ENCODE measurements around the gene FSHB.
"Not testable (repeated sequence)": the region's sequence is repeated elsewhere in the genome, so short reads cannot be mapped to it uniquely, and the experiment has no call there.

The FSHB gene

DNA sequence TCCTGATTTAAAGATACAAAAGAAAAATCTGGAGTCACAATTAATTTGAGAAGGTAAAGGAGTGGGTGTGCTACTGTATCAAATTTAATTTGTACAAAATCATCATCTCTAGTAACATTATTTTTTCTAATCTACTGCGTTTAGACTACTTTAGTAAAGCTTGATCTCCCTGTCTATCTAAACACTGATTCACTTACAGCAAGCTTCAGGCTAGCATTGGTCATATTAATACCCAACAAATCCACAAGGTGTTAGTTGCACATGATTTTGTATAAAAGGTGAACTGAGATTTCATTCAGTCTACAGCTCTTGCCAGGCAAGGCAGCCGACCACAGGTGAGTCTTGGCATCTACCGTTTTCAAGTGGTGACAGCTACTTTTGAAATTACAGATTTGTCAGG is at the start of gene FSHB:
Gene FSHB, plus strand, starts transcription at position 301 of the 400 bp plus-strand sequence. CDS start 889 bp downstream, outside the sequence.
- no peak for DNase-seq (ENCODE audit: low read depth in 3 of 3, low spot score in 1 of 3)

DNA sequence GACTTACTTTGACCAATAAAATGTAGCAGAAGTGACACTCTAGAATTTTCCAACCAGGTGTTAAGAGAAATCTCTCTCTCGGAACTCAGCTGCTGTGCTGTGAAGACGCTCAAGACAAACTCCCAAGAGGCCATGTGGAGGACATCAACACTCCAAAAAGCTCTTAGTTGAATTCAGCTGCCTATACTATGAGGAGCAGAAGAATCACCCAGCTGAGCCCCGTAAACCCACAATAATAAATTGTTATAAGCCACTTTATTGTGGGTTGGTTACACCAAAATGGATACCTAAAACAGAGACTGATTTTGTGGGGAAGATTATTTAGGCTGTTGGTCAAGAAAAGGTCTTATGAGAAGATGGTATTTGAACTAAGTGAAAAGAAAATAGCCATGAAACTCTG is 44.1 kb upstream of the FSHB start:
- no peak for DNase-seq (ENCODE audit: low read depth in 3 of 3, low spot score in 1 of 3)

DNA sequence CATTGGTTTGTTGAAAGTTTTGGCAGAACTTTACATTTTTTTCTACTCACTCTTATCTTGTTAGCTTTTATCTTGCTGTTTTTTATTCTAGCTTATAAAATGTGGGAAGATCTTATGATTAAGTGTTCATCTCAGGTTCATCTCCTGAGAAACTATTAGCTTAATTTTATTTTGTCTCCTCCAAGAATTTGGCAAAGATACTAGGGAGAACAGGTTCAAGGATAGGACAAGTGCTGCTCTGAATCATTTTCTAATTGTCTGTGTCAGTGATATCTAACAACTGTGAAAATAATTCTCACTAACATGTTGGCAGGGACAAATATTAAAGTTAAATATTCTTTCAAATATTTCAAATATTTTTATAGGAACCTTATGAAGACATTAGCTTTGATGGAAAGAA is 38.2 kb upstream of the FSHB start:
- DNase-seq (ENCODE audit: low read depth in 3 of 3, low spot score in 1 of 3) = no peak

DNA sequence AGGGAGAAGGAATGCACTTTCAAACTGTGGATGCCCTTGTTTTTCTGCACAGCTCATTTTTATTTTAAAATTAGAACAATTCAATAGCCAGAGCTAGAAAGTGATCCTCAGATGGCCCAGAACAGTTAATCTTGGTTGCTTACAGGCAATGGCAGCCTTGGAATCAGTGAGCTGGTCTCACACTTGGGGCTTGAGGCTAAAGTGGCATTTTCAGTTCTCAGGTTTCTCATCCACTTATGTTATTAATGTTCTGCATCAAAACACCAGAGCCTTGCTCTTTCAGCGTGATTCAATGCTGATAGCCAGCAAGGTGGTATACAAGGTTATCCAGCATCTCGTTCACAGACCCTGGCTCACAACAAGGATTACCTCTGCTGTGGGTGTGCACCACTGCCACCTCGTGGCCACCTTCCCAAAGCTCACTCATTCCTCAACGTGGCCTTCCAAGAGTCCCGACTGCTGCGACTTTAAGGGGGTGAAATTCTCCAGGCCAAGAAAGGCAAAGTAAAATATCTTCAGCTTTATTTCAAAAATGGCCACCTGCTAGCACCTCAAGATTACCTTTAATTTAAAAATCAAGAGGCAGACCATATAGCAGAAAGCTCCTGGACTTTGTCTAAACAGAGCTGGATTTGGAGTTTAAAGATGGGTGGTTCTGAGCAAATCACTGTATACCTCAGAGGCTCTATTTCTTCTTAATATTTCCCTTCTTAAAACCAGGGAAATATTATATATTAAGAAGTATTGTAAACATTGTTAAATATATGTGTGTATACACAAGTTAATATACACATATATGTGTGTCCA is 34.2 kb upstream of the FSHB start:
- DNase-seq (ENCODE audit: low read depth in 3 of 3, low spot score in 1 of 3) = peak in 1 of 3 donors; percentile 7

DNA sequence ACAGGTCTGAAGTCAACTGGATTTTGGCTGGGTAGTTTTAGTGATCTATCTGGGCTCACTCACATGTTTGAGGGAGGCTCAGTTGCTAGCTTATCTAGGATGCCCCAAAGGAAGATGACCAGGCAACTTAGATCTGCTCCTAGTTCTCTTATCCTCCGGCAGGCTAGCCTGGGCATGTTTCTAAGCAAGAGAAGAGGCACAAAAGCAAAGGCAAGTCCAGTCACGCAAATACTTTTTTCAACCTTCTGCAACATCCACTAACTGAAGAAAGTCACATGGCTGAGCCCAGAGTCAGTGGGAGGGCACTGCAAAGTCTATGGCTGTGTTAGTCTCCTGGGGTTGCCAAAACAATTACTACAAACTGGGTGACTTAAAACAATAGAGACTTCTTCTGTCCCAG is 32.9 kb upstream of the FSHB start:
- no peak for DNase-seq (ENCODE audit: low read depth in 3 of 3, low spot score in 1 of 3)

DNA sequence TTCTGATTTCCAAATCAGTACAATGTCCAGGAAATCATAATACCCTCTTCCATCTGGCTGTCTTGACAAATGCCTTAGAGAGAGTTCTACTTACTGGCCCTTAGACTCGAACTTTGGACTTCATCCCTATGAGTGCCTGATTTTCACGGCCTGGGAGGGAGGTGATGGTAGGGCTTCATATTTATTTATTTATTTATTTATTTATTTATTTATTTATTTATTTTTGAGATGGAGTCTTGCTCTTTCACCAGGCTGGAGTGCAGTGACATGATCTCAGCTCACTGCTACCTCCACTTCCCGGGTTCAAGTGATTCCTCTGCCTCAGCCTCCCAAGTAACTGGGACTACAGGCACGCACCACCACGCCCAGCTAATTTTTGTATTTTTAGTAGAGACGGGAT is 27.8 kb upstream of the FSHB start:
- not testable (repeated sequence) for DNase-seq (ENCODE audit: low read depth in 3 of 3, low spot score in 1 of 3)

DNA sequence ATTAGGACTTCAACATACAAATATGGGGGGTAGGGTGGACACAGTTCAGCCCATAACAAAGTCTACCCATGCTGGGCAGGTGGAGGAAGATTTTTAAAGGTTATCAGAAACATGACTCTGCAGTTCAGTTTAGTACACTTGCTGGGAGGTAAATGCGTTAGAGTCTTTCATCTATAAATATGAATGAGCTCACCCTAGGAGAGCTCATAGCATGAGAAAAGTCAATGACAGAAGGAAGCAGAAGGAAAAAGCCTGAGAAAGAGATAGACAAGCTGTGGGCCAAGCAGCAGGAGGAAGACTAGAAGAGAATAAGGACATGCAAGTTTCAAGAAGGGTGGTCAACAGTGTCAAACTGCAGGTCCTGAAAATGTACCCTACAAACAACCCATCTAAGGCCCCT is 27.0 kb upstream of the FSHB start:
- no peak for DNase-seq (ENCODE audit: low read depth in 3 of 3, low spot score in 1 of 3)

DNA sequence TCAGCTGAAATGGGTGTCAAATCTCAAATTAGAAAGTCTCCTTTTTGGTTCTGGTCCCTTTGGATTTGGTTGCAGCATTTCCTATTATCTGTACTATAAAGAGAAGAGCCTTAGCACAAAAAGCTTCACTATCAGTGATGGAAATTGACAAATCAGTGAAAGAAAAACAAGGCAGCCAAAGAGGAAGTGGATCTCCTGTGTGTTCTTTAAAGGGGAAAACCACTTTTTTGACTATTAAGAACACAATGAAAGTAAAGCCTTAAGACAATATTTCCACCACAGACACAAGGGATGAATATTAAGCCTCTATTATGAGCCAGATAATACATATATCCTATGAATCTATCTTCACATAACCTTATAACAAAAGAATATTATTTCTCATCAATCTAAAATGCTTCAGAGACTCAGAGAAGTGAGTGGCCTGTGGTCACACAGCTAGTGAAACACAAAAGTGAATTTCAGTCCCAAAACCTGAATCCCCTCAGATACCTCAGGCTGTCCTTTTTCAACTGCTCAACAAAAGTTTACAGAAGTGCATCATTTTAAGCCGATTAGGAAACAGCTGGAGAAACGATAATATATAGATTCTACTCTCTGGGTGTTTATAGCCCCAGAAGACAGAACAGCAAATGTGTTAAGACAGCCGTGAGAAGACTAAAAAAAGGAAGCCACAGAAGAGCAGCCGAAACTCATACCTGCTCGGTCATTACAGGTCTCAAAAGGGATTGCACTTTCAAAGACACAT is 24.4 kb upstream of the FSHB start:
- DNase-seq (ENCODE audit: low read depth in 3 of 3, low spot score in 1 of 3) = no peak

DNA sequence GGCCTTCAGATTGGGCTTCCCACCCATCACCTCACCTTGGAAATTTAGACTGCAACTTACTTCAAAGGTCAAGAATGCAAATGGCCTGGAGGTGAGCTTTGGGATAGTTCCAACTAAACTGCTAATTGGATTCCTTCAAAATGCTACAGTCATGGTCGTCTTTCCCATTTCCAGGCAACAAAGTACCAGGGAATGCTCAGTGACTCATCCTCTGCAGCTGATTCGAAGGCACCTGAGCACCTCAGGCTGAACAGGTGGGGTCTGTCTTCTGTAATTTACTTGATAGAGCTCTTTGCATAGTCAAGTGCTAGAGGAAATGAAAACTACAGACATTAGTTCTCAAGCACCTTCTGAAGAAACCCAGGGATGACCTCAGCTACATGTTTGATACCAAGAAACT is 20.5 kb upstream of the FSHB start:
- no peak for DNase-seq (ENCODE audit: low read depth in 3 of 3, low spot score in 1 of 3)

DNA sequence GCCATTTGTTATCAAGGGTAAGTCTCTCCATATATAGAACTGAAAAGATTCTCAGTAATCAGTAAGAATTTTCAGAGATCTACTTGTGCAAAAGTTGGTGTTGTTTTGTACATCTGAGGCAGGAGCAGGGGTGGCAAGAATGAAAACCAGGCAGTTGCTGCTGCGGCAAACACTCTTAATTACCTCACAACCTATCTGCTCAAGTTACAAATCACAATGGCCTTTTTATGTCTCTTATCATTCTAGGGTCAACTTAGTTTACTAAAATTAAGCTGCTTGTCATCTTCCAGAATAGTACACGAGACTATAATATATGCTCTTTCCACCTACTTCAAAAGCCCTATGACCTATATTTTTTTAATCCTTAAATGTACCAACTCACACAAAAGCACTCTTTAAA is 14.3 kb upstream of the FSHB start:
- DNase-seq (ENCODE audit: low read depth in 3 of 3, low spot score in 1 of 3) = no peak

DNA sequence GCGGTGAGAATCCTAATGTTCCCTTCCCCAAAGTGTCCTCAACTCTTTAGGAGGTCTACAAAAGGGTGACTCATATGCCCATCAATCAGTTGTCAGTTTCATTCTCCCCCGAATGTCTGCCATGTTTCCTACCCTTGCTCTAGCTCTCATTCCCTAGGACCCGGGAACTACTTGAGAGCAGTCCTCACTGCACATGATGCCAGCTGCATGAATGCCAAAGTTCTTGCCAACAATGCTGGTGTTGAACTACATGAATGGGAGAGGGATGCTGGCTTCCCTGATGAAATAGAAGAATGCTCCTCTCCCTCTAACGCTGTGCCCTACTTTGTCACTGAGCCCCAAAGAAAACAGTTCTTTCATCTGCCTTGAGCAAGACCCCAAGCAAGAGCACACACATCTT is 12.5 kb upstream of the FSHB start:
- no peak for DNase-seq (ENCODE audit: low read depth in 3 of 3, low spot score in 1 of 3)

DNA sequence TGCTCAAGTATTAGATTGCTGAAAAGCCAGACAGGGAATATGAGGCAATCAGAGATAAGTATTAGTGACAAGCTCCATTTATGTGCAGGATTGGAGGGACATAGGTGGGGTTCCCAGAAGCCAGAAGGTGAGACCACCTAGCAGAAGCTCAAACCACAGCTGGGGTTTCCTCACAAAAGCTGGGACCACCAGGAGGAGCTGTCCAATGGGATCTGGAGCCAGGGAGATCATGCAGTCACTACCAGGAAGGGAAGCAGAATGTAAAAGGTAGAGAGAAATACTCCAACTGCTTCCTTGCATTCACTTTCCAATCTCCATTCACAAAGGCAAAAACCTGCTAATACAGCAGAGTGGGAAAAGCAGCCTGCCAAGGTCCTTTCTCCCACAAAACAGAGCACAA is 5.2 kb upstream of the FSHB start:
- no peak for DNase-seq (ENCODE audit: low read depth in 3 of 3, low spot score in 1 of 3)

DNA sequence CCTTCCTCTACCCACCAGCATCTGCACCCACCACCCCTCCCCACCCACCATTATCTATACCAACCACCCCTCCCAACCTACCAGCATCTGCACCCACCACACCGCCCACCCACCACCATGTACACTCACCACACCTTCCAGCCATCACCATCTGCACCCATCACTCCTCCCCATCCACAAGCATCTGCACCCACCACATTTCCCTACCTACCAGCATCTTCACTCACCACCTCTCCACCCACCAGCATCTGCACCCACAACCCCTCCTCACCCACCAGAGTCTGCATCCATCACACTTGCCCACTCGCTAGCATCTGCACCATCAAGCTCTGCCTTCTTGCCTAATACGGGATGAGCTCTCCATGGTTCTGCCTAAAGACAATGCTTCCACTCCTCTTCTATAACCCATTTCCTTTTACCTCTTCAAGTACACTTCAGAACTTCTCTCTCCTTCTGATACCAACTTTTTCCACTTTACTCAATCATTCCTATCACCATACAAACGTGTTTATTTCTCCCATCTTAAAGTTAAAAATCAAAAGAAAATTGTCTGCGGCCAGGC is 2.4 kb upstream of the FSHB start:
- DNase-seq (ENCODE audit: low read depth in 3 of 3, low spot score in 1 of 3) = no peak

DNA sequence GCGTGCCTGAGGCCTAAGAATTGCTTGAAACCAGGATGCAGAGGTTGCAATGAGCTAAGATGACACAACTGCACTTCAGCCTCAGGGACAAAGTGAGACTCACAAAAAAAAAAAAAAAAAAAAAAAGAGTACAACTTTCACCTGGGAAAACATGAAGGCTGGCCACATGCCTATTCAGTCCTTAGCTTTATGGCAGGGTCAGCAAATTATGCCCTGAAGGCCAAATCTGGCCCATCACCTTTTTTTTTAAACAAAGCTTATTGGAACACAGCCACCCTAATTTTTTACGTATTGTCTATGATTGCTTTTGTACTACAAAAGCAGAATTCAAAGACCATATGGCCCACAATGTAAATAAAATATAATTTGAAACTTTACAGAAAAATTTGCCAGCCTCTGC is 8.2 kb downstream of the FSHB start:
- DNase-seq (ENCODE audit: low read depth in 3 of 3, low spot score in 1 of 3) = no peak

DNA sequence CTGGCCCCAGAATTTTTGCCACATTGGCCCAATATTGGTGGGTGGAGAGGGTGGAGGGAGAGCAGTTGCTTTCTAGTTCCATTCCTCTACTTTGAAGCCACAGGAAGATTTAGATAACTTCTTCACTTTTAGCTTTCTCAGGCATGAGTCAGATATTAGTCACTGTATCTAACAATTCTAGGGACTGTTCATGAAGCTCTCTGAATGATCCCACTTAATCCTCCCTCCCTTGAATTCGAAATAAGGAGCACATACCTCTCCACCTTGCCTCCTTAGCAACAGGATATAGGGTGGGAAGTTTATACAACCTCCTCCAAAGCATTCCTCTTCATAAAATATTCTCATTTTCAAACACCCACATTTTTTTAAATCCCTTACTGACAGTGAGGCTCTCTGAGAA is 13.5 kb downstream of the FSHB start:
- DNase-seq (ENCODE audit: low read depth in 3 of 3, low spot score in 1 of 3) = no peak

DNA sequence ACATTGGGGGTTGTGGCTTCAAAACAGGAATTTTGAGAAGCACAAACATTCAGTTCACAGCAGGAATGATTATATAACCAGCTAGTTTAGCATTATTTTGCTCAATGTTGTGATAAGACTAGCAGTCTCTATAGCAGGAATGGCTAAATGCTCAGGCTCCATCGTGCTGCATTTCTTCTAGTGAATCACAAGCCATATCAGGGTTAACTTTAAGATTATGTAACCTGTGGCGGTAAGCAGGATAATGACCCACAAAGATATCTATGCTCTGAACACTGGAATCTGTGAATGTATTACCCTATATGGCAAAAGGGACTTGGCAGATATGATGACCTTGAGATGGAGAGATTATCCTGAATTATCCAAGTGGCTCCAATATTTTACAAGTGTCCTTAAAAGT is 14.8 kb downstream of the FSHB start:
- DNase-seq (ENCODE audit: low read depth in 3 of 3, low spot score in 1 of 3) = no peak

DNA sequence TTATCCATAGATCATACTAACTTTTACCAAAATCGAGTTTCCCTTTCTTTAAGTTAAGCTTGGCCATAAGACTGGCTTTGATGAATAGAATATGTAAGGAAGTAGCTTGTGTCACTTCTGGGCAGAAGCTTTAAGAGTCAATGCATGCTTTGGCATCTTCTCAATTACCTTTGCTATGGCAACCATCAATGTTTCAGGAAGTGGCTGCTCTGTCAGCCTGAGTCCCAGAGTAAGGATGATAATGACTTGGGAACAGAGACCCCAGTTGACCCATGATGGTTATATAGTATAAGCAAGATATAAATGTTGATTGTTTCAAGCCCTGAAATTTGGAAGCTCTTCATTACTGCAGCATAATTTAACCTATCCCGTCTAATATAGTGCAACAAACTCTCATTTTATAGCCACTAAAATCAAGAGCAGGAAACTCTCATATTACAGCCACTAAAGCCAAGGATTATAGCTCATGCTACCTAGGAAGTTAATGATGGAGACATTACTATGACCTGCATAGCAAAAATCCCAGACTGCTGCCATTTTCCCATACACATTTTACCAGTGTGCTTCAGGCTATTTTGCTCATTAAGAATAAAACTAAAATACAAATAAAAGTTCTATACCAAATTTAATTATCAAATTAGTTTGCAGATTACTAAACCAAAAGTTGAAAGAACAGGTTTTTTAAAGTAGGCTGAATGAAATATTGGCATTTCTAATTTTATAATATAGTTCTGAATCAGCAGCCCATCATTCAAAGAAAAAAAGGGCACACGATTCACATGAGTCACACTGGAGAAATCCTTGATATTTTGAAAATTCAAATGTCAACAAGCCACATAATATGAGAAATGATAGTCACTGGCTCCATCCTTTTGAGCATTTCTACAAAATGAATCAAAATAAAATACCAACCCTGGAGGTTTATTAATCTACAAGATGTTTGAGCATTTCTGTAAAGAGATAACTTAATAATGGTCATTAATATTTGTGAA is 23.8 kb downstream of the FSHB start:
- DNase-seq (ENCODE audit: low read depth in 3 of 3, low spot score in 1 of 3) = no peak

DNA sequence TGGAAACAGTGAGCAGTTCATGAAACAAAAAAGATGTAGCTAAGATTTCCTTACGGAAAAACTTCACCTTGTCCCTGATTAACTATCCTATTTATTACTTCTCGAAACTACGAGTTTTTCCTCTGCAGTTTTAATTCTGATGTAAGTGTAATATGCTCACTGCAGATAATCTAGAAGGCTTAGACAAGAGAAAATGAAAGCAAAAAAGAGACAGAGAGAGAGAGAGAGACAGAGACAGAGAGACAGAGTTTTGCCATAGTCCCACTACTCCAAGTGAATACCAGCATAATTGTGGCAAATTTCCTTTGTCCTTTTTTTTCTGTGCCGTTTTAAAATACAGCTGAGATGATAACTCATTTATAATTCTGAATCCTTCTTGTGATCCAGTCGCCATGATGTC is 24.8 kb downstream of the FSHB start:
- DNase-seq (ENCODE audit: low read depth in 3 of 3, low spot score in 1 of 3) = no peak

DNA sequence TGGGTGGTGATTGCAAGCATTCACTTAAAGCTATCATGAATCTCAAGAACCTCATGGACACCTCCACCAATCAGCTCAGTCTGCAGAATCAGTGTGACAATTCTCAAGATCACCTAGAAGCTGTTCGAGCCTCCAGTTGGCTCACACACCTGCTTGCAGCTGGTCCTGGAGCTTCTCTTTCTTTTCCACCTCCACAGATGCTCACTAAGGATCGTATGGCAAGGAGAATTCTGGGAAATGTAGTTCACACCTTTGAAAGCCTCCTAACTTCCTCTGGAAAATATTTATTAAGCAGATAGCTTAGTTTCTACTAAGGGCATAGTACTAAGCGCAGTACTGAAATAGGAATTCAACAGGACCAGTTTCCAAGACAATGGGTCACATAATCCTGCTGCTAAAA is 26.2 kb downstream of the FSHB start:
- no peak for DNase-seq (ENCODE audit: low read depth in 3 of 3, low spot score in 1 of 3)

DNA sequence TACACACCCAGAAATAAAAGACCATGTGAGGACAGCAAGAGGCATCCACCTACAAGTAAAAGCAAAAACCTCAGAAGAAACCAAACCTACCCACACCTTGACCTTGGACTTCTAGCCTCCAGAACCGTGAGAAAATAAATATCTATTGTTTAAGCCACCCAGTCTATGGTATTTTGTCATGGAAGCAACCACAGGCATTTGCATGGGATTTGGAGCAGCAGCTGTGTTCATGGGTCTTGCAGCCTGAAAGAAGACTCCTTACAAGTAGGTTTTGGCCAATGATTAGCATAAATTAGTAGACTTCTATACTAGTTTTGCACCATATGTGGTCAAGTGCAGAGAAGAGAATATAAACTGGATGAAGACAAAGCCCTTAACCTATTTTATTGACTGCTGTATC is 27.9 kb downstream of the FSHB start:
- DNase-seq (ENCODE audit: low read depth in 3 of 3, low spot score in 1 of 3) = no peak

DNA sequence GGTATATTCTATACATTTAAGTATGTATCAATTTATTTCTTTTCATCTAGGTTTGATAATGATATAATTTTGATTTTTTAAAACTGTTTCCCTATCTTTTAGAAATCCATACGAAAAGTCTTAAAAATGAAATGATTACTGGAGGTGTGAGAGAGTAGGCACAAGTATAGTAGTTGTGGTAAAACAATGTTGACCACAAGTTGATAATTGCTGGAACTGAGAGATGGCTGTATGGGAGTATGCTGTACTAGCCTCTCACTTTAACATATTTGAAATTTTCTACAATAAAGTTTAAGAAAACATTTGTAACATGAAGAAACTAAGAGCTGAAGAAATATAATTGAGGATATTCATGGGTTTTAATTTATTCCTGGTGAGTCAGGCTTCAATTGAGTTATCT is 30.0 kb downstream of the FSHB start:
- DNase-seq (ENCODE audit: low read depth in 3 of 3, low spot score in 1 of 3) = no peak

Measured in stimulated activated CD4-positive, alpha-beta T cell treated with anti-CD3 and anti-CD28 coated beads, TNF-alpha, amount 100 ng/mL, for 1 hour (primary cell).